Renal pelvis (tissue), 4 donors: Measurements from ENCODE around the gene PKNOX2. TPM values are rescaled to one million over a fixed set of nuclear protein-coding genes. Genes with fewer than 3 reads are reported as not detected.
"Not testable (repeated sequence)": the region's sequence is repeated elsewhere in the genome, so short reads cannot be mapped to it uniquely, and the experiment has no call there.

Experiments used
- DNase-seq: peaks from one replicate; pipeline ENCODE4 v3.0.0-alpha.2; 2013
- polyA plus RNA-seq, 3 donors: library from polyadenylated mRNA; unstranded; fragments of 120-200 nt; gene quantifications; one replicate each; pipeline ENCODE4 v1.2.1, GENCODE V29; 2013; ENCODE audit not compliant: insufficient read length in 3 of 3

The PKNOX2 gene
- polyA plus RNA-seq, 3 donors = 11.3 to 14.8 (median 13.4) TPM

GRCh38 chr11:125201525-125202141 is 37.1 kb downstream of the PKNOX2 start:
- peak; percentile 76 for DNase-seq

DNA sequence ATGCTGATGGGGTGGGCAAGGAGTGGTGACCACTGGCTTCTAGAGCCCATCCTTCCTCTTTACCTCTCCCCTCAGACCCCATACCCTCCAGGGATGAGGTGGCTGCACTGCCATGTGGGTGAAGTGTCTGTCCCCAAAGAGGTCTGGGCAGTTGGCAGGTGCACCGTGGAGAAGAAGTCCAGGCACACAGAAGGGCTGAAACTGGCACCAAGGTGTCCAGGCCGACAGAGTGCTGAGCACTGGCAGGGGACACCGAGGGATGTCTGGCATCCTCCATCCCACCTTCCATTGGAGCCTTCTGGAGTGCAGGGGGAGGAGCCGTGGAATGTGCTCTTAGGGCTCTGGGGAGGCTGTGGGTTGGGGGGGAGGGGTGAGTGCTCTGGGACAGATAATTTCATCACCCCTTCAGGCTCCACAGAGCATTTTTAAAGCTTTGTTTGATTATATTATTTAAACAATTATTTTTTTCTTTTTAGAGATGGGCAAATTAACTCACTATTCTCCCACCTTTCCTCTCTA is 37.9 kb downstream of the PKNOX2 start:
- DNase-seq = no peak

DNA sequence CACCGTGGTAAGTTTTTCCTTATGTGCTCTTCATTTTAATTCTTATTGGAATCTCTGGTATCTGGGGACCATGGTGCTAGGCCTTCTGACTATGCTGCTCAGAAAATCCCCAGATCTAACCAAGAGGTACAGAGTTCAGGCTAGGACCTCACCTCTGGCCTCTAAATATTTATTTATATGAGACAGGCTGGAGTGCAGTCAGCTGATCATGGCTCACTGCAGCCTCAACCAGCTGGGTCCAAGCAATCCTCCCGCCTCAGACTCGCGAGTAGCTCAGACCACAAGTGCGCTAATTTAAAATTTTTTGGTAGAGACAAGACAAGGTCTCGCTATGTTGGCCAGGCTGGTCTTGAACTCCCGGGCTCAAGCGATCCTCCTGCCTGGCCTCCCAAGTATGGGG is 38.4 kb downstream of the PKNOX2 start:
- DNase-seq = no peak

- no peak for DNase-seq
Measured at GRCh38 chr11:125207866-125208425, 43.4 kb downstream of the PKNOX2 start.

DNA sequence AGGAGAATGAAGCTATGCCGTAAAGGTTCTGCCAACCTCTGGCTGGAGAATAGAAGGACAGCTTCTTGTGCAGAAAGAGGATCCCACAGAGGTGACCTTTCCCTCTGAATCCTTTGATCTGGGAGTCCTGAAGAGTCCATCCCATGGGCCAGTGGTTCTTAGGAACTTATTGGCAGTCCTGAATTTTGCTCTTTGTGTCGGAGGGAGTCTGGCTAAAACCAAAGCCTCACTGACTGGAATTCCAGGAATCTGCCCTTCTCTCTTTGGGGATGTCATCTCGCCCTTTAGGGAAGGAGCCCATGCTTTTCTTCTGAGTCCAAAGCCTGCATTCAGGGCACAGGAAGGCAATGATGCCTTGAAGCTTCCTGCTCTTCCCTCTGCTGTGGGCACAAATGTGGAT is 45.5 kb downstream of the PKNOX2 start:
- DNase-seq = no peak

GRCh38 chr11:125211191-125211947 is 46.8 kb downstream of the PKNOX2 start:
- no peak for DNase-seq

DNA sequence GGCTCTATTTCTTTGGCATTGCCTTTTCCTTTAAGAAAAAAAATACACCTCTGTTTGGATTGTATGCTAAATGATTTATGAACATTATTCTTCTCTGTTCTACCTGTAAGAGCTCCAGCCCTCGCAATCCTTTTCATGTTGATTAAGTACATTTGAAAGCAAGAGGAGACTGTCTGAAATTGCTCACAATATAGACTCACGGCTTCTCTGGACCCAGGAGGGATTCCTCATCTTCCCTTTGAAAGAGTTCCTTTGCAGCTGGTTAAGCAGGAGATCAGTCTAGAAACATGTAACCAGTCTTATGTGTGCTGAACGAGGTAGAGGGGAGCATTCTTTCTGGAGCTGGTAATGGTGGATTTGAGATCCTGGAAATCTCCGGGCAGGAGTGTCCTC is 47.4 kb downstream of the PKNOX2 start:
- DNase-seq = no peak

DNA sequence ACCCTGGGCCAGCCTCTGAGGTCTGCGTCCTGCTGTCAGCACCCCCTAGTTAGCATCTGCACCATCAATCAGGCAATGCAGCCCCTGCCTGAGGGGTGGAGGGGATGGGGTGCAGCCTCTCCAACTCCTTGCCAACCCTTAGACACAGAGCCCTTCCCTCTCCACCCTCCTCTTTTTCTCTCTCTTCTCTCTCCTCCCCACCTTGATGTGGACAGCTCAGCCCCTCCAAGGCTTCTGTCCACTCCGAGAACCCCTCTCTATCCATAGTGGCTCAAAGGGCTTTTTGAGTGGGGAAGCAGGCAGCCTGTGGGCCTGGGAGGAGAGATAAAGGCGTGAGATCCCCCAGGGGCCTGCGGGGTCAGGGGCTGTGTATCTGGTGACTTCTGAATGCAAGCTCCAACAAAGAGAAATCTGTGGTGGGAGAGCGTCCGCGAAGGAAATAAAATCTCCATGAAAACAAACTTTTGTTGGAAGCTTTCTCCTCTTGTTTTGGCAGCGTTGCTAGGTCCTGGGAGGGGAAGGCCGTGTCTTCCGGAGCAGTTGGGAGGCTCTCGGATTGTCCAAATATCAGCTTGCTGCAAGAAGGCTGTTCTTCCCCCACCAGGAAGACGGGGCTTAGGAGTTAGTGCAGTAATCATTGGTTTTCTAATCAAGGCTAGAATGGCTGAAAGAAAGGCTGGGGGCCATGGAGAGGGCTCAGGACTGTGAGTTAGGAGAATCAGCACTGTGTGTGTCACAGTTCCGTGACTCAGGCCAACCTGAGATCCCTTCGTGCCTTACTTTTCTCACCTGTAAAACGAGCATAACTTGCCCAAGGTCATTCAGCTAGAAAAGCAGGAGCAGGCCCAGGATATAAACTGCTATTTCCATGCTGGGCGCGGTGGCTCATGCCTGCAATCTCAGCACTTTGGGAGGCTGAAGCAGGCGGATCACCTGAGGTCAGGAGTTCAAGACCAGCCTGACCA is 50.3 kb downstream of the PKNOX2 start:
- DNase-seq = peak; percentile 79

GRCh38 chr11:125215976-125216375 is 51.4 kb downstream of the PKNOX2 start:
- no peak for DNase-seq

DNA sequence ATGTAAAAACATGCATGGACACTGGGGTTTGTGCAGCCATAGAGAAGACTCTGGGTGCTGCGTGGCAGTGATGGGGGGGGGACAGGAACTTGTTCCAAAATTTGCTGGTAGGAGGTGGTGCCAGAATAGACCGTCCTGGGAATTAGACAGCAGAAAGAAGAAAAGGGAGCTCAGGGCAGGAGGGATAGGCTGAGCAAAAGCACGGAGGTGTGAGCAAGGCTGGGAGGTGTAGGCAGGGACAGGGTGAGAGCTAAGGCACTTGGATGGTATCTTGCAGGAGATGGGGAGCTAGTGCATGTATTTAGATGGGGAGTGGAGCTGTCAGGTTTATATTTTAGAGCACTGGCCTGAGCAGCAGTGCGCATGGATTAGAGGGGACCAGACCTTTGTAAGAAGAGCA is 53.8 kb downstream of the PKNOX2 start:
- no peak for DNase-seq

DNA sequence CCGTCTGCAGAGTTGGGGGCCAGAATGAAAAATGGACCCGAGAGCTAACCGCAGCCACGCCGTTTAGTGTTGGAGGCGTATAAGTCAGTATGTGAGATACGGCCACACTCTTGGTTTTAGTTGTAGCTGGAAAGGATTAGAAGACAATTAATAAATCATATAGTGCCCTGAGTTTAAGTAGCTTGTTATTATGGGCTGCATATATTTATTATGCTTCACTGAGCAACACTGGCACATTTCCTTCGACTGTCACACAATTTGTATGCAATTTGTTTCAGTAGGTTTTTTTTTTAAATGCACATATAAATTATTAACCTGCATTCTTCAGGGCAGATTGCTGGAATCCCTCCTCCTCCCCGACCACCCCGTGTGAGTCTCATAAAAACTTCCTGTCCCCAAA is 56.9 kb downstream of the PKNOX2 start:
- no peak for DNase-seq

DNA sequence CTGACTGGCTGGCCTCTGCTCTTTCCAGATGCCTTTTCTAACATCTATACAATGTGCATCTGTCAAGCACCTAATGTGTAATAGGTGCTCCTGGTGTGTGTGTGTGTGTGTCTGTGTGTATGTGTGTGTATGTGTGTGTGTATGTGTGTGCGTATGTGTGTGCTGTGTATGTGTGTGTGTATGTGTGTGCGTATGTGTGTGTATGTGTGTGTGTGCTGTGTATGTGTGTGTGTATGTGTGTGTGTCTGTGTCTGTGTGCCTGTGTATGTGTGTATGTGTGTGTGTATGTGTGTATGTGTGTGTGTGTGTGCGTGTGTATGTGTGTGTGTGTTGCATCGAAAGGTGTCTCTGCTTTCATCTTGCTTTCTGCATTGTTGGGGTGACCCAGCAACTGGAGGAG is 57.9 kb downstream of the PKNOX2 start:
- DNase-seq = no peak

DNA sequence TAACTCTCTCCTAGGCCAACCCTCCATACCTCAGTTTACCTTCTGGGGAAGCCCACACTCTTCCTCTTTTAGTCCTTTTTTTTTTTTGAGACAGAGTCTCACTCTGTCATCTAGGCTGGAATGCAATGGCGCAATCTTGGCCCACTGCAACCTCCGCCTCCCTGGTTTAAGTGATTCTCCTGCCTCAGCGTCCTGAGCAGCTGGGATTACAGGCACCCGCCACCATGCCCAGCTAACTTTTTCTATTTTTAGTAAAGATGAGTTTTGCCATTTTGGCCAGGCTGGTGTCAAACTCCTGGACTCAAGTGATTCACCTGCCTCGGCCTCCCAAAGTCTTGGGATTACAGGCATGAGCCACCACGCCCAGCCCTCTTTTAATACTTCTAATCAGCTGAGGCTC is 58.6 kb downstream of the PKNOX2 start:
- DNase-seq = not testable (repeated sequence)

GRCh38 chr11:125223901-125224361 is 59.4 kb downstream of the PKNOX2 start:
- no peak for DNase-seq

GRCh38 chr11:125224391-125225021 is 60.0 kb downstream of the PKNOX2 start:
- no peak for DNase-seq

DNA sequence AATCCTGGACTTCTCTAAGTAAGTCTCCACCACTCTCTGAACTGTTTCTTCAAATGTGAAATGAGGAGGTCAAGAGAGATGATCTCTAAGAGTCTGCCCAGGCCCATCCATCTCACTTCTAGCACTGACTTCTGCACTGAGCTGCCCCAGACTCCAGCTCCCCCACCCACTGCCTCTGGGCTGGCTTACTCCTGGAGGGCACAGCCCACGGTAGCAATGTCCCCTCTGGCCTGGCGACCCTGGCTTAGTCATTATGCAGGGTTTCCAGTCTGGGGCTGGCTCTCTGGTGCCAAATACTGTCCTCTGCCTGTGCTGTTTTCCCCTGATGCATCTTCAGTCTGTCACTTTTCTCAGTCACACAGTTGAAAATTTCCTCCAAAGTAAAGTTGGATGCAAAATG is 60.9 kb downstream of the PKNOX2 start:
- no peak for DNase-seq

DNA sequence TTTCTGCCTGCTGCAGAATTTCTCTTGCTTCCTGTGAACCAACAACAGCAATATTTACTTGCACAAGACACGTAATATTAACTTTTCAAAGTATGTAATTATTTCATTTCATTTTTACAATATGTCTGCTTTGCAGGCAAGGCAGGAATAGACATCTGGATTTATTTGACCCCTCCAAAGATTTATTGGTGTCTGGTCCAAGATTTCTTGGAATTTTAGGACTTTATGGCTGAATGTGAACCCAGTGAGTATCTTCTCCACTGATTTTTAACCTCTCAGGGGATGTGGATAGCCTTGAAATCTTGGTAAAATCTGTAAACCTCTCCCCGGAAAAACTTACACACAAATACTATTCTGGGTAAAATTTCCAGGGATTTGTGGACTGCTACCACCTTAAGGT is 61.5 kb downstream of the PKNOX2 start:
- no peak for DNase-seq

- no peak for DNase-seq
Measured at GRCh38 chr11:125226706-125227105, 62.2 kb downstream of the PKNOX2 start.

DNA sequence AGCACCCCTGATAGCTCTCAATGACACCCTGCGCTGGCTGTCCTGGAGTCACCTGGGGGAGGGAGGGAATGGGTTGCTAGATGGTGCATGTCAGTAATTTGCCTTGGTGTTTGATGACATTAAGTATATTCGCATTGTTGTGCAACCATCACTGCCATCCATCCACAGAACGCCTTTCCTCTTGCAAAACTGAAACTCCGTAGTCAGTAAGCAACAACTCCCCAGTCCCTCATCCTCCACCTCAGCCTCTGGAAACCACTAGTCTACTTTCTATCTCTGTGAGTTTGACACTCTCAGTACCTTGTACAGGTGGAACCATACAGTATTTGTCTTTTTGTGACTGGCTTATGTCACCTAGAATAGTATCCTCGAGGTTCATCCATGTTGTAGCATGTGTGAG is 62.6 kb downstream of the PKNOX2 start:
- DNase-seq = no peak

DNA sequence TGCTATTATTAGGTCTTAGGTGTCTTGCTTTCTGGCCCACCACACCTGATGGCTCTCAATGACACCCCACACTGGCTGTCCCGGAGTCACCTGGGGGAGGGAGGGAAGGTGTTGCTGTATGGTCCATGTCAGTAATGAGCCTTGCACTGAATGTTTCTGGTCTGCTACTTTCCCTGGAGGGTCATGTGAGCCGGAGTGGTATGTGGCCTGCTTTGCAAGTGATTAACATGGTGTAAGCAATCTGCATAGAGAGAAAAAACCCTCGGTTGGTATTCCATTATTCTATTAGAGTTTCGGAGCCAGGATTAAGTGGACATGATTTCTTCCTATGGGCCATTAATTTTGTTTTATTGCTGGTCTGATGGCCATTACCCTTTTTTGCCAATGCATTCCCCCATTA is 63.9 kb downstream of the PKNOX2 start:
- peak; percentile 75 for DNase-seq

DNA sequence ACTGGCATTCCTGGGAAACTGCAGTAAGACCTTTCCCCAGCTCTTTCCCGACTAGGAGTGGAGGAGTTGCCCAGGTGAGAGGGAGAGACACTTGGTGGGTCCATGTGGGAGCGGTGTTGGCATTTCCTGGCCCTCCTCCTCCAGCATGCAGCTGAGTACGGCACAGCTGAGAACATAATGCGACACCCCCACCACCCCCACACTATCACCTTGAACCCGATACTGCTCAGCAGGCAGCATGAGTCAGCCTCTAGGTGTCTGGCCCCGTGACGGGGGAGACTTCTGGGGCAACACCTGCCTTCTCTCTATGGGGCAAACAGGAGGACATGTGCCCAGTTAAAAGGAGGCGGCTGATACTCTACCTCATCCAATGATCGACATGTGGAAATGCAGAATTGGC is 64.4 kb downstream of the PKNOX2 start:
- no peak for DNase-seq
